NCI-H69 (cell line): ENCODE results near the gene FAM120B.

ENCODE experiments used
- DNase-seq: peaks from one replicate; lab custom pipeline; 2025; lab: John Stamatoyannopoulos, UW

The FAM120B gene

DNA sequence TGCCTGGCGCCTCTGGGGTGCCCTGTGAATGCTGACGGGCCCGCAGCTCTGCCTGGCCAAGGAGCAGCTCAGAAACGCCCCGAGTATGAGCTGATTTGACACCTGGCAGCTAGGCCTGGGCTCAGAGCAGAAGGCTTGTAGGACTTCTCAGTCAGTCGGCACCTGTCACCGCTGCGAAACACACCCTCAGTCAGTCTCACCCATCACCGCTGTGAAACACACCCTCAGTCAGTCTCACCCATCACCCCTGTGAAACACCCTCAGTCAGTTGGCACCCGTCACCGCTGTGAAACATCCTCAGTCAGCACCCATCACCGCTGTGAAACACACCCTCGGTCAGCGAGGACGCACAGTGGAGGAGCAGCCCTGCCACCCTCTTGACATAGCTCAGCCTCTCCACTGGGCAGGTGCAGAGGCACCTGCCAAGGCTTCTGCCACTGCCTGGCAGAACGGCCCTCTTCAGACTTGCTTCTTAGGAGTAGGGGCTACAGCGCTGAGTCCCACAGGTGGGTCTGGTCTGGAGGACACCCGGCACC is 137.6 kb downstream of the FAM120B start:
- DNase-seq = no peak

DNA sequence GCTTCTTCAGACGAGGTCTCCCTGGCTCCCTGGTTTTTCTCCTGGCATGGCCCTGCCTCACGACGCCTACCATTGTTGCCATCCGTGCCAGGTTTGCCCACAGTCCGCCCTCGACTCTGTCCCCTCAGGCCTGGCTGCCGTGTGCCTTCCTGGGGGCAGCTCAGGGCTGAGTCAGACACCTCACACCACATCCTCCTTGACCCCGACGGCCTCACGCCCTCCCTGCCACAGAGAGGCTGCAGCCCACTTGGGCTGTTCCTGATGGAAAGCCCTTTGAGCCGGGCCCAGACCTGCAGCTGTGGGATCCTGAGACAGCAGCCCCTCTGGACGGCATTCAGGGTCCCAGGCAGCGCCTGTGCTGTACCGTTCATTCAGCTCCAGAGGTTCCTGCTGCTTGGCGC is 138.3 kb downstream of the FAM120B start:
- no peak for DNase-seq

GRCh38 chr6:170445487-170445886 is 138.9 kb downstream of the FAM120B start:
- no peak for DNase-seq

DNA sequence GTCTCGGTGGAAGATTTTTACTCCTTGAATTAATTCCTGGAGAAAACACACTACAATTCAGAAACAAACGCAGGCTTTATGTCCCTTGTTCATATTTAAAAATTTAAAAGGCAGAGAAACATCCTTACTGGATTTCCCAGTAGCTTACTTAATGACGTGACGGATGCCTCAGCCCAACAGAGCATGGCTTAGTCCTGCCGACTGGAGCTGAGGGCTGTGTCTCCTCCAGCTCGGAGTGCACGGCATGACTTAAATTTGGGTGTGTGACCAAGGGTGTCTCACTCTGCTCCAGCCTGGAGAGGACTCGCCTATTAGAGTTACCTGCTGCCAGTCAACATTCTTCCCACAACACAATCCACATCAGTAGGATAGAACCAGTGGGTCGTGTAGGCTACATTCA is 139.4 kb downstream of the FAM120B start:
- no peak for DNase-seq

- DNase-seq = no peak
Observed at GRCh38 chr6:170446841-170447560, 140.4 kb downstream of the FAM120B start.

DNA sequence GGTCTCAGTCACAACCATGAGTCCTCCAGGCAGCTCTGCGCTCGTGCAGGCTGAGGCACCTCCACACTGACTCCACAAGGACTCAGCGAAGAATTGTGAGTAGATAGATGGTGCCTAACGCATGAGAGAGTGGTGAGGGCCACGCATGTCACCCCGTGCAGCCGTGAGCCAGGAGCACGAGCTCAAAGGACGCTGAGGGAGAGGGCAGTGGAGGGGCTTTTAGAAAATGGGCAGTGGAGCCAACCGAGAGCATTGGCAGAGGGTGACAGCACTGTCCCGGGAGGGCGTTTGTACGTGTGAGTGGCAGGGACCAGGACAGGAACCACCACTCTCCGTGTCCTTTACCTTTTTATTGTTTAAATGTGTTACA is 141.0 kb downstream of the FAM120B start:
- no peak for DNase-seq

DNA sequence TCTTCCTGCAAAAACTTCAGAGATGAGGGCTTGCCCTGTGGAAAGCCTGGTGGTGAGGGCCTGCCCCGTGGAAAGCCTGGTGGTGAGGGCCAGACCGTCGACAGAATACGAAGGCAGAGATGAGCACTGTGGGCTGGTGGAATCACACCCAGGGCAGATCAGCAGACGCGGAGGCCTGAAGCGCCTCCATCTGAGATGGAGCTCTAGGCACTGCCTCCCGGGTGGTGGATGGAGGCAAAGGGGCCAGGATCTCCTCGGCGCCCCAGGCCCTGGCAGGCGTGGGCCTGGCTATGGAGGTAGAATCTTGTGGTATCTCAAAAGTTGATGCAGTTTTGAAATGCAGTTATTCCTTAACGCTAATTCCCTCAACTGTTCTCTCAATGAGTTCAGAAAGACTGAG is 141.8 kb downstream of the FAM120B start:
- DNase-seq = no peak

GRCh38 chr6:170448751-170449630 is 142.4 kb downstream of the FAM120B start:
- no peak for DNase-seq

GRCh38 chr6:170449835-170450753 is 143.5 kb downstream of the FAM120B start:
- peak; percentile 91 for DNase-seq

GRCh38 chr6:170450916-170451761 is 144.6 kb downstream of the FAM120B start:
- DNase-seq = peak; percentile 79

- no peak for DNase-seq
Observed at GRCh38 chr6:170451762-170452651, 145.4 kb downstream of the FAM120B start.

- DNase-seq = no peak
Observed at GRCh38 chr6:170452767-170453545, 146.4 kb downstream of the FAM120B start.

DNA sequence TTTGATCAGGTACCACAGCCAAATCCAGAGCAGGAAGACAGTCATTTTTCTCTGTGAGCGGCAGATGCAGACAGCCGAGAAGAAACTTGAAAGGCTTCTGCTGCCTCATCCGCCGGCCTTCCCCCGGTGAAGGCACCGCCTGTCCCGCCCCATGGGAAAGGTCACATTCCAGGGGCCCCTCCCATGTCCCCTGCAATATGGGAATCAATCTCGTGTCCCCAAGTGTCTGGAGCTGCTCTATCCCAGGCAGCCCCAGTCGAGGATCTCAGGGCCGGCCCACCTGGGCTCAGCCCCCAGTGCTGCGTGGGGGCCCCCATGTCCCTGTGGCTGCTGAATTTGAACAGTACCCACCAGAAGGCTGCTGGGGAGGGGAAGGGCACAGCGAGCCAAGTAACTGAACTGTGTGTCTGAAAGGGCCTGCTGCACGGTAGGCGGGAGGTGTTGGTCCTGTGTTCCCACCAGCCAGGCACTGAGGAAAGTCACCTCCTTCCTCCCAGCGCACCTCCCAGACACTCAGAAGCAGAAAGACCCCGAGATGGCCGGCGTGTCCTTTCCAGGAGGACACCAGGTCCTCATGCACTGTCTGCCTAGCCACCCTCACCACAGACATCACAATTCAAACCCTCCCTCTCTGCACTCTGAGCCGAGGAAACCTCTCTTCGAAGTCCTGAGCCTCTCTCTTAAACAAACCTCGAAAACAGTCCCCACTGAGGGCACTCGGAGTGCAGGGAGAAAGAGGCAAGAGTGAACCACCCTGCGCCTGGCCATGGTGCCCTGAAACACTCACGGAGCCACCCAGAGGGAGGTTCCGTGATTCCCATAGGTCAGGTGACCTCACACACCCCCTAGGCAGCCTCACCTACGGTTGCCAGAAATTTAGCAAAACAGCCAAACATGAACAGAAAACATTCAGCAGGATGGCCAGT is 147.3 kb downstream of the FAM120B start:
- no peak for DNase-seq

GRCh38 chr6:170454512-170455285 is 148.1 kb downstream of the FAM120B start:
- DNase-seq = no peak

GRCh38 chr6:170455335-170455979 is 148.9 kb downstream of the FAM120B start:
- DNase-seq = no peak

- no peak for DNase-seq
Observed at GRCh38 chr6:170456334-170456733, 149.8 kb downstream of the FAM120B start.
